Muscle of leg (tissue), 11 donors: ENCODE results near the gene GAB2. TPM values are rescaled to one million over a fixed set of nuclear protein-coding genes. Genes with fewer than 3 reads are reported as not detected.

ENCODE experiments used
- DNase-seq: peaks from one replicate; pipeline ENCODE4 v3.0.0; 2013
- H3K27ac ChIP-seq: one replicate; pipeline ENCODE4 v1.5.1; 2013; ENCODE audit warnings: mild to moderate bottlenecking, low read length, control low read depth
- H3K27me3 ChIP-seq: one replicate; pipeline ENCODE4 v1.6.1; 2013; ENCODE audit warnings: low read length; ENCODE audit not compliant: control insufficient read depth, insufficient read depth
- H3K36me3 ChIP-seq: one replicate; pipeline ENCODE4 v1.6.1; 2013; ENCODE audit warnings: low read length; ENCODE audit not compliant: control insufficient read depth, insufficient read depth
- H3K4me1 ChIP-seq: one replicate; pipeline ENCODE4 v1.6.1; 2013; ENCODE audit warnings: low read length; ENCODE audit not compliant: control insufficient read depth, insufficient read depth
- H3K4me3 ChIP-seq: one replicate; pipeline ENCODE4 v1.5.1; 2013; ENCODE audit warnings: low read length, control low read depth
- H3K9me3 ChIP-seq: replicated peaks from 2 replicates; pipeline ENCODE4 v1.6.1; 2013; ENCODE audit warnings: low read depth, low read length; ENCODE audit not compliant: control insufficient read depth
- WGBS: methylation state at CpG from one replicate; pipeline ENCODE4 v1.1.5; 2013; ENCODE audit warnings: missing lambda C conversion rate; ENCODE audit not compliant: insufficient coverage; 5-methylcytosine and 5-hydroxymethylcytosine counted together
- polyA plus RNA-seq, 8 donors: library from polyadenylated mRNA; unstranded; fragments of 120-200 nt; gene quantifications; one replicate each; pipeline versions ENCODE4 v1.2.1 to v1.2.3, GENCODE V29; 2013; ENCODE audit warnings: inconsistent platforms in 1 of 8, low replicate concordance in 1 of 8; ENCODE audit not compliant: insufficient read length in 8 of 8, insufficient read depth in 1 of 8
- total RNA-seq: library from RNA; stranded (reverse); fragments of 120-200 nt; gene quantifications from one replicate; pipeline ENCODE4 v1.2.4, GENCODE V29; 2013

GAB2 gene
- total and polyA plus RNA-seq, 9 donors = 9.6 to 18.8 (median 14.2) TPM

DNA sequence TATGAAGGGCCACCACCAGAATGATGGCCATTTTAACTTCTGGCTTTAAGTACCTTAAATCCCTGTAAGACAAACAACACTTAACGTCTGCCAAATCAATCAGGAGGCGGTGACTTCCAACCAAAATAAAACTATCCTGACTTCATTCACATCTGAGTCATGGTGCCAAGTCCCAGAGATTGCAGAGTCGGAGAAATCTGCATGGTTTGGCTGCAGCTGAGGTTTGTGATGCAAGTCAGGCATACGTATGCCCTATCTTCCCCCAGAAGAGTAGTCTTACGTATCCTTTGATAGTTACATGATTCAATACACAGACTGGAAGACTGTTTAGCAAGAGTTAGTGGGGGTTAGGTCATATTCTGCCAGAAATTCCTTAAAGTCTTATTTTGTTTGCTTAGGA is 1.7 kb upstream of the GAB2 start:
- Histone ChIP-seq H3K4me1 (peaks cover 26% of the 10 kb centered on the region), H3K27me3 (peaks cover 4% of the 10 kb centered on the region), H3K36me3 (no peaks in the 10 kb centered on the region), H3K9me3 (no peaks in the 10 kb centered on the region), H3K27ac (peak overlapping the region; percentile 72), H3K4me3 (no peak overlapping the region)
- DNase-seq = peak; percentile 81
- WGBS = no CpG with 5 or more reads among the region's 5 CpGs

GRCh38 chr11:78418584-78419211 is 1.1 kb upstream of the GAB2 start:
- Histone ChIP-seq H3K36me3 (no peaks in the 10 kb centered on the region), H3K4me3 (peak overlapping the region; percentile 55), H3K27me3 (peaks cover 4% of the 10 kb centered on the region), H3K4me1 (peaks cover 26% of the 10 kb centered on the region), H3K9me3 (no peaks in the 10 kb centered on the region), H3K27ac (peak overlapping the region; percentile 72)
- DNase-seq = no peak
- WGBS = no CpG with 5 or more reads among the region's 11 CpGs

DNA sequence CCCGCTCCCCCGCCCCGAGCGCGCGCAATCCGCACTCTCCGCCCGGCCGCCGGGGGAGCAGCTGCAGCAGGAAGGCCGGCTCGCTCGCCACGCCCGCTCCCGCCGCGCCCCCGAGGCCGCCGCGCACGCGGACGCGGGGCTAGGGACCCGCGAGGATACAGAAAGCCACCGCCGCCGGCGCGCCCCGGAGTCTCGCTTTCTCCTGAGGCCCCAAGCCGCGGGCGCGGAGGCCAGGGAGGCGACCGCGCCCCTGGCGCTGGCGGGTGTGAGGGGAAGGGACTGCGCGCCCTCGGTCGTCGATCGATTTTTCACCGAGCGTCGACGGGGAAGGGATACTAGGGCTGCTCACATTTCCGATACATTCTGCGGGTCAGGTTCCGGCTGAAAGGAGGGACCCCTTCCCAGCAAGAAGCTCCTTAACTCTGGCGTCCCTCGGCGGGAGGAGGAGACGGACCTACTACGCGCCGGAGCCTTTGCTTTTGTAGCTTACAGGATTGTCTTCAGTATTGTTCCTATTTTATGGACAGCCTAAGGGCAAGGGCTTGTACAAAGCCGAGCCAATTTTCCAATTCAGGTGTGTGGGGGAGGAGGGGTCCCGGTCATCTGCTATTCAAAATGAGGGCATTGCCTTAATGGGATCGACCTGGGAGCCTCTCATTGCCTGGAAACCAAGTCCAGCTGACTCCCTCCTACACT is 416 bp upstream of the GAB2 start:
- peak; percentile 95 for DNase-seq
- under 1% methylated on average over 65 of the region's 68 CpGs for WGBS

GRCh38 chr11:78416285-78417174 is 1.1 kb downstream of the GAB2 start:
- peak overlapping the region; percentile 79 for H3K4me3 ChIP-seq
- DNase-seq = peak; percentile 95
- H3K4me1 ChIP-seq = peaks cover 26% of the 10 kb centered on the region
- H3K27me3 ChIP-seq = peaks cover 4% of the 10 kb centered on the region
- no peaks in the 10 kb centered on the region for H3K9me3 ChIP-seq
- no peaks in the 10 kb centered on the region for H3K36me3 ChIP-seq
- H3K27ac ChIP-seq = peak overlapping the region; percentile 96
- under 1% methylated on average over 23 of the region's 38 CpGs for WGBS

More for the DNA sequence above, 416 bp upstream of the GAB2 start:
- peaks cover 4% of the 10 kb centered on the region for H3K27me3 ChIP-seq
- peak overlapping the region; percentile 72 for H3K27ac ChIP-seq
- peak overlapping the region; percentile 55 for H3K4me3 ChIP-seq
- no peaks in the 10 kb centered on the region for H3K36me3 ChIP-seq
- H3K9me3 ChIP-seq = no peaks in the 10 kb centered on the region
- peaks cover 26% of the 10 kb centered on the region for H3K4me1 ChIP-seq

- DNase-seq = no peak
- Histone ChIP-seq H3K4me1 (peaks cover 20% of the 10 kb centered on the region), H3K4me3 (no peak overlapping the region), H3K27me3 (peaks cover 4% of the 10 kb centered on the region), H3K9me3 (peaks cover under 1% of the 10 kb centered on the region), H3K36me3 (no peaks in the 10 kb centered on the region), H3K27ac (peak overlapping the region; percentile 24)
- 82% methylated on average over 3 of the region's 4 CpGs for WGBS
These were observed 2.3 kb downstream of the GAB2 start for GRCh38 chr11:78415338-78415737.

- WGBS = 78% methylated on average over 6 of the region's 14 CpGs
- H3K4me3 ChIP-seq = no peak overlapping the region
- no peaks in the 10 kb centered on the region for H3K36me3 ChIP-seq
- peaks cover 5% of the 10 kb centered on the region for H3K9me3 ChIP-seq
- H3K27me3 ChIP-seq = peaks cover 4% of the 10 kb centered on the region
- no peak for DNase-seq
- peaks cover 16% of the 10 kb centered on the region for H3K4me1 ChIP-seq
- H3K27ac ChIP-seq = no peak overlapping the region
These were observed 3.1 kb downstream of the GAB2 start for GRCh38 chr11:78414321-78415051.

DNA sequence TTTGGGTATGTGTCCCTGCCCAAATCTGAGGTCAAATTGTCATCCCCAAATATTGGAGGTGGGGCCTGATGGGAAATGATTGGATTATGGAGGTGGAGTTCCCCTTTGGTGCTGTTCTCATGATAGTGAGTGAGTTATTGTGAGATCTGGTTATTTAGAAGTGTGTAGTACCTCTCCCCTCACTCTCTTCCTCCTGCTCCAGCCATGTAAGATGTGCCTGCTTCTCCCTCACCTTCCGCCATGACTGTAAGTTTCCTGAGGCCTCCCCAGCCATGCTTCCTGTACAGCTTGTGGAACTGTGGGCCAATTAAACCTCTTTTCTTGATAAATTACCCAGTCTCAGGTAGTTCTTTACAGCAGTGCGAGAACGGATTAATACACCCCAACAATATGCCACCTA is 9.0 kb downstream of the GAB2 start:
- H3K4me3 ChIP-seq = no peak overlapping the region
- H3K27me3 ChIP-seq = no peaks in the 10 kb centered on the region
- H3K9me3 ChIP-seq = peaks cover 15% of the 10 kb centered on the region
- WGBS = 89% methylated on average over 1 of the region's 3 CpGs
- H3K36me3 ChIP-seq = peaks cover 3% of the 10 kb centered on the region
- H3K27ac ChIP-seq = no peak overlapping the region
- DNase-seq = no peak
- H3K4me1 ChIP-seq = peaks cover 3% of the 10 kb centered on the region

- Histone ChIP-seq H3K4me3 (no peak overlapping the region), H3K36me3 (peaks cover 3% of the 10 kb centered on the region), H3K4me1 (peaks cover 3% of the 10 kb centered on the region), H3K9me3 (peaks cover 15% of the 10 kb centered on the region), H3K27ac (no peak overlapping the region), H3K27me3 (no peaks in the 10 kb centered on the region)
- DNase-seq = no peak
- 90% methylated on average over 2 of the region's 3 CpGs for WGBS
These were observed 10.9 kb downstream of the GAB2 start for GRCh38 chr11:78406568-78407196.

DNA sequence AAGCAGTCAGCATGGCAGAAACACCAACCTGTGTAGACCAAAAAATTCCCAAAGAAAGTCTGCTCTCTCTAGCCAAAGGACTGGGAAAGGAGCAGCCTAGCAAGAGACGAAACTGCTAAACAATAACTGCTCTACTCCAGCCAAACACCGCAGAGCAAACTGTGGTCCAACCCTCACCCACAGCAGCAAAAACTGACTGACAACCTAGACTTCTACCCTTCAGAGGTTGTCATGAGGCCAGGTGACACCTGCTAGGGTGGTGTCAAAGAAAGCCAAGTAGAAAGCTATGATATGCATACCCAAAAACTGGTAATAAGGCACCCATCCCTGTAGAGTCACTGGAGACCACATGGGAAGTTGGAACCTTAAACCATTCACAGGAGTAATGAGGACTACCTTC is 11.8 kb downstream of the GAB2 start:
- H3K9me3 ChIP-seq = peaks cover 15% of the 10 kb centered on the region
- H3K4me3 ChIP-seq = no peak overlapping the region
- no peak for DNase-seq
- H3K27me3 ChIP-seq = no peaks in the 10 kb centered on the region
- H3K4me1 ChIP-seq = peaks cover 3% of the 10 kb centered on the region
- peaks cover 3% of the 10 kb centered on the region for H3K36me3 ChIP-seq
- H3K27ac ChIP-seq = no peak overlapping the region
- 75% methylated on average over 2 of the region's 2 CpGs for WGBS
